Measurements from ENCODE around the gene HARBI1.
A peak's percentile ranks its signal among the peaks of the same experiment; 100 is the strongest.
"Not testable (repeated sequence)": the region's sequence is repeated elsewhere in the genome, so short reads cannot be mapped to it uniquely, and the experiment has no call there.

The HARBI1 gene

DNA sequence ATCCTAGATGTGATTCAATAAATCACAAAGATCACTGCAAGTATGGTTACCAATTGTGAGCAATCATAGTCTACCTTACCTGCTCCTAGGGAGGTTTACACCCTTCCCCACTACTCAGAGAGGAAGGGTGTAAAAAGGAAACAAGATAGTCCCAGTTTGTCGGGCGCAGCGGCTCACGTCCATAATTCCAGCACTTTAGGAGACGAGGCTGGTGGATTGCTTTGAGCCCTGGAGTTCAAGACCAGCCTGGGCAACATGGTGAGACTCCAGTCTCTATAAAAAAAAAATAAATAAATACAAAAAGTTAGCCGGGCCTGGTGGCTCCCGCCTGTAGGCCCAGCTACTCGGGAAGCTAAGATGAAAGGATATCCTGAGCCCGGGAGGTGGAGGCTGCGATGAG lies 22.2 kb downstream of the HARBI1 start:
- DNase-seq, result no peak

- no peak for DNase-seq
Observed at GRCh38 chr11:46594374-46594700, 22.7 kb downstream of the HARBI1 start.

- peak; percentile 86 for DNase-seq
Observed at GRCh38 chr11:46593550-46594373, 23.3 kb downstream of the HARBI1 start, which contains the start of gene AMBRA1. AMBRA1 (minus strand) TSS chr11:46594023; CDS start chr11:46548380, 45,643 bp downstream.

DNA sequence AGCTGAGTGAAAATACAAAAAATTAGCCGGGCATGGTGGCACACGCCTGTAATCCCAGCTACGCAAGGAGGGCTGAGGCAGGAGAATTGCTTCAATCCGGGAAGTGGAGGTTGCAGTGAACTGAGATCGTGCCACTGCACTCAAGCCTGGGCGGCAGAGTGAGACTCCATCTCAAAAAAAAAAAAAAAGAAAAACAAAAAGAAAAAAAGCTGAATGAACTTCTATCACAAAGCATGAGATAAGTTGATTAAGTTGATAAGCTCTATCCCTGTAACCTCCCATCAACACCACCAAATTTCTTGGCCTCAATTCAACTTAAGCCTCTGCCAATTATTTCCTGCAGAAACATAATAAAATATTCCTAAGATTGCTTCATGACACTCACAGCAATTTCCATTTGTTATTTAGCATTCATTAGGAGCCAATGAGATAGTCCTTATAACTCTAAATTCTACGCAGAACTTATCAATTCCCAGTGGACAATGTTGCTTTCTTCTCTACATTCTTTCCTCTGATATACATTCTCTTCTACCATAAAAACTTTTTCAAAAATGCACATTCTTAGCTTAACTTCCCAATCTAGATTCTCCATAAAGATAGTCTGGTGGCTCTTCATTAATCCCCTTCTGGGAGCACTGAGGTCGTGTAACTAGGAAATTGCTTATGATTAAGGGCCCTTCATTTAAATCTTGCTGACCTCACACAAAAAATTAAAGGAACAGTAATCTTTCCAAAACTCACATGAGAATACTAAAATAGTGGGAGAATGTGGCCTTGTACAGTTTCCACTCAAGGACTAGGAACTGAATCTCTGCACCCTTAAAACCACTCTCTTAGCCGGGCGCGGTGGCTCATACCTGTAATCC lies 26.1 kb downstream of the HARBI1 start:
- DNase-seq, result no peak

- no peak for DNase-seq
Observed at GRCh38 chr11:46588915-46589314, 28.1 kb downstream of the HARBI1 start.

DNA sequence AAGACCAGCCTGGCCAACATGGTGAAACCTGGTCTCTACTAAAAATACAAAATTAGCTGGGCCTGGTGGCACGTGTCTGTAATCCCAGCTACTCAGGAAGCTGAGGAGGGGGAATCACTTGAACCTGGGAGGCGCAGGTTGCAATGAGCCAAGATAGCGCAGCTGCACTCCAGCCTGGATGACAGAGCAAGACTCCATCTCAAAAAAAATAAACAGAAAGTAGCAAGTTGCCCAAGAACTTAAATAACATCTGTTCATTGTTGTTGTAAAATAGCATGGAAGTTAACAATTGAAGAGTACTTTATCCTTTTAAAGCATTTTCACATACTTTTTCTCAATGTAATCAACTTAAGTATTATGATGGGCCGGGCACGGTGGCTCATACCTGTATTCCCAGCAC lies 28.9 kb downstream of the HARBI1 start:
- DNase-seq, result no peak

DNA sequence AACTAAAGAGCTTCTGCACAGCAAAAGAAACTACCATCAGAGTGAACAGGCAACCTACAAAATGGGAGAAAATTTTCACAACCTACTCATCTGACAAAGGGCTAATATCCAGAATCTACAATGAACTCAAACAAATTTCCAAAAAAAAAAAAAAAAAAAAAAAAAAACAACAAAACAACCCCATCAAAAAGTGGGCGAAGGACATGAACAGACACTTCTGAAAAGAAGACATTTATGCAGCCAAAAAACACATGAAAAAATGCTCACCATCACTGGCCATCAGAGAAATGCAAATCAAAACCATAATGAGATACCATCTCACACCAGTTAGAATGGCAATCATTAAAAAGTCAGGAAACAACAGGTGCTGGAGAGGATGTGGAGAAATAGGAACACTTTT lies 33.5 kb downstream of the HARBI1 start:
- not testable (repeated sequence) for DNase-seq

DNA sequence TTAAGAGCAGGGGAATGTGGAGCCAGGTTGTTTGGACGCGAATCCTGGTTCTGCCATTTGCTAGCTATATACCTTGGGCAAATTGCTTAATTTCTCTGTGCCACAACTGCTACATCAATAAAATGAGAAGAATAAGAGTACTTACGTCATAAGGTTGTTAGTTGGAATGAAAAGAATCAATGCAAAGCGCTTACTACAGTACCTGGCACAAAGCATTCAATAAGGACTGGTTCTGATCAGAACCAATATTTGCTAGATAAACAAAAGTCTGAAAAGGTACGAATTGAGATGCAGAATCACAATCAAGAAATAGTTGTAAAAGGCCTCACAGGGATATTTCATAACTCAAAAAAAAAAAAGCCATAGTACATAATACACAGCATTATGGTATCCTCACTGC lies 34.4 kb downstream of the HARBI1 start:
- DNase-seq, result no peak

DNA sequence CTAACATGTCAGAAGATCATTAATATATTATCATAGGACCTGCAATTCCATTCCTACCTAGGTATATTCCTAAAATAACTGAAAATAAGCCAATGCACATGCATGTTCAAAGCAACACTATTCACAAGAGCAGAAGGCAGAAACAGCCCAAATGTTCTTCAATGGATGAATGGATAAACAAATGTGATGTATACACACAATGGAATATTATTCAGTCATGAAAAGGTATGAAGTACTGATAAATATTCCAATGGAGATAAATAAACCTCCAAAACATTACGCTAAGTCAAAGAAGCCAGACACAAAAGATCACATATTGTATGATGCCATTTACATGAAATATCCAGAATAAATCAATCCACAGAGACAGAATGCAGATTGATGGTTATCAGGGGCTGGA lies 40.0 kb downstream of the HARBI1 start:
- DNase-seq, result no peak

DNA sequence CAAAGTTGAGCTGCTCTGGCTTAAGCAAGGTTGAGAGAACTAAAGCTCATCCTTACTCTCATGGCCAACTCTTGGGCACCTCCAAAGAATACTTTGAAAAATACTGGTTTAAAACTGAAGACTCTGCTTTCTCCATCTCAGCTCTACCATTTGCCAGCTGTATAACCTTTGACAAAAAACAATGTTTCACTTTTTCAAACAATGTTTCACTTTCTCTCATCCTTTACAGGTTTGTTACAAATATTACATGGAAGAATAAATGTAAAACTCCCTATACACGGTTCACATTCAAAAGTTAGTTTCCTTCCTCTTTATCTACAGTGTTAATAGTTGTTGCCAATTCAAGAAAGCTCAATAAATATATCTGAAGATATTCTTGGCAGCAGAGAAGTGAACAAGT lies 42.4 kb downstream of the HARBI1 start:
- DNase-seq, result no peak

GRCh38 chr11:46570790-46571398 lies 46.1 kb downstream of the HARBI1 start:
- DNase-seq, result no peak

DNA sequence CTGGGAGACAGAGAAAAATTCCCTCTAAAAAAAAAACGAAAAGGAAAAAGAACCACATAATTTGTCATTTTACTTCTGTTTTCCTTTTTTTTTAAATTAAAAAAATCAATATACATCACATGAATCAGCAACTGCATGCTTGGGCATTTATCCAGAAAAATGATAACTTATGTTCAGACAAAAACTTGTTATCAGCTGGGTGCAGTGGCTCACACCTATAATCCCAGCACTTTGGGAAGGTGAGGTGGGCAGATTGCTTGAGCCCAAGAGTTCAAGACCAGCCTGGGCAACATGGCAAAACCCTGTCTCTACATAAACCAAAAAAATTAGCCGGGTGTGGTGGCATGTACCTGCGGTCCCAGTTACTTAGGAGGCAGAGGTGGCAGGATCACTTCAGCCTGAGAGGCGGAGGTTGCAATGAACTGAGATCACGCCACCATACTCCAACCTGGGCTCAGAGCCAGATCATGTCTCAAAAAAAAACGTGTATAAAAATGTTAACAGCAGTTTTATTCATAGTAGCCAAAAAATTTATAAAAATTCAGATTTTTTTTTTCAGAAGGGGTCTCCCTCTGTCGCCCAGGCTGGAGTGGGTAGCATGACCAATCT lies 51.7 kb downstream of the HARBI1 start:
- no peak for DNase-seq

- no peak for DNase-seq
Observed at GRCh38 chr11:46564459-46564858, 52.6 kb downstream of the HARBI1 start.

DNA sequence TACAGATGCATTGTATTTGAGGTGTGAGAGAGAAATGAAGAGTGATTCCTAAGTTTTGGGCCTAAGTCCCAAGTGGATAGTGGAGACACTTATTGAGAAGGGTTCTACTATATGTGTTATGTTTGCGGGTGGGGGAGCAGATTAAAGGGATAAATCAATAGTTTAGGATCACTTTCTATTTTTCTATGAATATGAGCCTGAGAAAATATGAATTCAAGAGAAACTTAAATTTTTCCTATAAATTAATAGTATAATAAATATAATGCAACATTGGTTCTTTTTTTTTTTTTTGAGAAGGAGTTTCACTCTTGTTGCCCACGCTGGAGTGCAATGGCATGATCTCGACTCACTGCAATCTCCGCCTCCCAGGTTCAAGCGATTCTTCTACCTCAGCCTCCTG lies 54.5 kb downstream of the HARBI1 start:
- DNase-seq, result no peak

- DNase-seq, result no peak
Observed at GRCh38 chr11:46560300-46560991, 56.6 kb downstream of the HARBI1 start.

GRCh38 chr11:46559815-46560214 lies 57.2 kb downstream of the HARBI1 start:
- DNase-seq, result no peak

DNA sequence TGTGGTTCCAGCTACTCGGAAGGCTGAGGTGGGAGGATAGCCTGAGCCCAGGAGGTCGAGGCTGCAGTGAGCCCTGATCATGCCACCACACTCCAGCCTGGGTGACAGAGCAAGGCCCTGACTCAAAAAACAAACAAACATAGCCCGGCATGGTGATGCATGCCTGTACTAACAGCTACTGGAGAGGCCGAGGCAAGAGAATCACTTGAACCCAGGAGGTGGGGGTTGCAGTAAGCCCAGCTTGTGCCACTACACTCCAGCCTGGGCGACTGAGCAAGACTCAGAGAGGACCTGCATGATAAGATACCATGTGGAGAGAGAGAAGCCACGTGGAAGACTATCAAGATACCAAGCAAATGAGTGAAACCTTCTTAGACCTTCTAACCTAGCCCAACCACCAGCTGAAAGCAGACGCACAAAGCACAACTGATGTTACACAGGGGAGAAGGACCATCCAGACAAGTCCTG lies 59.3 kb downstream of the HARBI1 start:
- no peak for DNase-seq

DNA sequence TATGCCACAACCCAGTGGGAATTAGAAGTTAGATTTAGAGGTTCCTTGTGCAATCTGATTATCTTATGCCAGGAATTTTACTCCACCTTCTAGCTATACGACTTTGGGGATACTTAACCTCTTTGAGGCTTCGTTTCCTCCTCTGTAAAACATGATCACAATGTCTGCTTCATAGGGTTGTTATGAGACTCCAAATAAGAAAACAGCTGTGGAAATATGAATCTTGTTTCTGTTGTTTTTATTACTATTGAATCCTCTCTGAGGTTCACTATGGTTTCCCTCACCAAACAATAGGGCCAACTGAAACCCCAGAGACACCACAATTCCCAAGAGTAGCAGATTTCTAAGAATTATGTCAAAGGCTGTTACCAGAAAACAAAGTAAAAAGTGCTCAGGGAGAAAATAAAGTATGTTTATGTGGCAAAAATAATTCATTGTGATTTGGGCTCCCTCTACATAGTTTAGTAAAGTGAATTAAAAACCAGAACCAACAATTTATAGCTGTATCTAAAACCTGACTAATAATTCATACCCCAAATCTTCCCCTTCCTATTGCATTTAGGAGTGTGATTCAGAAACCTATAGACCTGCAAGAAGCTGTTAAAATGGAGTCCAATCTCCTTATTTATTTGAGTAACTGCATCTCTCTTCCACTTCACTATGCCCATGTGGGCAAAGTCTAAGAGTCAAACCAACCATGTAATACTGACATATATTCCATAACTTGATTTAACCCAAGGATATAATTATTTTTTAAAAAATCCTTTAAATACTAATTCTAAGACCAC lies 61.6 kb downstream of the HARBI1 start:
- no peak for DNase-seq

DNA sequence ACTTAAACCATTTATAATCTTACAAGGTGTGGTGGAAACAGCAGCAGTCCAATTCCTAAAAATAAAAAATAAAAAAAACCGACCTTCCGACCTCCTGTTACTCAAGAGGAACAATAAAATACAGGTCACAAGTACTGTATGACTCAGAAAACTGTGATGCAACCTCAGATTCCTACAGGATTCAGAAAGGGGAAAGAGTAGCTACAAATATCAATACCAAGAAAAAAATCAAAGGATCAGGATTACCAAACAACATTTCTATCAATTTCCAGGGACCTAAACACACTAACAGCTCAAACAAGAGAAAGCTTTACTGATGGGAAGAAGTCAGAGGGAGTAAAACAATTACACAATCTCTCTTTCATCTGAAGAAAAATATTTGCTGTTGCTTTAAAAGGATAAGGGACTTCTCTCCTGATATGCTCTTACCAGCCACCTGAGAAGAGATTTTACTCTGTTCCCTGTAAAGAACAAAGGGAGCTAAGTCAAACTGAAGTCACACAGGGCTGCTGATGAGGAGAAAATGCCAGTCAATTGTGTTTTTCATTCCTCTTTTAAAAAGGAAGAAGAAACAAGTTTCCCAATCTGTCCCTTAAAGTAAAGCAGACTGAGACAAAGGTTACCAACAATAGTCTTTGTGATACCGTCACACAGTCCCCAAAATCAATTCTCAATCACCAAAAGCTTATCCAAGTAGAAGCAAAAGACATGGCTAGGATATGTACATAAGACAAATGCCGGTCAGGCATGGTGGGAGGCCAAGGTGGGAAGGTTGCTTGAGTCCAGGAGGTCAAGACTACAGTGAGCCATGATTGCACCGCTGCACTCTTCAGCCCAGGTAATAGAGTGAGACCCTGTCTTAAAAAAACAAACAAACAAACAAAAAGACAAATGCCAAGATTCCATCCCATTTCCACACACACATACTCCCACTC lies 62.5 kb downstream of the HARBI1 start:
- DNase-seq, result no peak

- no peak for DNase-seq
Observed at GRCh38 chr11:46553814-46554212, 63.2 kb downstream of the HARBI1 start.
